Mesenchymal stem cell (in vitro differentiated cells and primary cell): ENCODE measurements around the gene AP1B1.

ENCODE experiments used
- DNase-seq: peaks from one replicate; pipeline ENCODE4 v3.0.0-alpha.2; 2013
- H2AFZ ChIP-seq: one replicate; pipeline ENCODE4 v1.6.1; 2013; ENCODE audit warnings: low read depth, mild to moderate bottlenecking, control low read depth, inconsistent platforms, low read length, moderate library complexity
- H2AK5ac ChIP-seq: 2 replicates; pipeline ENCODE4 v1.6.1; 2013; ENCODE audit warnings: low read length, moderate library complexity, mild to moderate bottlenecking, inconsistent platforms; ENCODE audit not compliant: severe bottlenecking
- H2BK120ac ChIP-seq: one replicate; pipeline ENCODE4 v1.6.1; 2013; ENCODE audit warnings: low read depth, mild to moderate bottlenecking, inconsistent platforms, low read length, moderate library complexity
- H2BK12ac ChIP-seq, 2 experiments: one replicate each; pipeline ENCODE4 v1.6.1; 2013; ENCODE audit warnings: inconsistent platforms in 2 of 2, low read length in 2 of 2, mild to moderate bottlenecking in 2 of 2, moderate library complexity in 2 of 2, control low read depth in 1 of 2
- H2BK15ac ChIP-seq: one replicate; pipeline ENCODE4 v1.6.1; 2013; ENCODE audit warnings: mild to moderate bottlenecking, low read depth, inconsistent platforms; ENCODE audit not compliant: poor library complexity, severe bottlenecking
- H2BK5ac ChIP-seq: 2 replicates; pipeline ENCODE4 v1.6.1; 2013; ENCODE audit warnings: low read depth, mild to moderate bottlenecking, low read length, control low read depth, inconsistent platforms; ENCODE audit not compliant: poor library complexity, severe bottlenecking
- H3K14ac ChIP-seq, 2 experiments: one replicate each; pipeline ENCODE4 v1.6.1; 2013; ENCODE audit warnings: inconsistent platforms in 2 of 2, low read length in 2 of 2, control low read depth in 1 of 2, mild to moderate bottlenecking in 1 of 2, moderate library complexity in 1 of 2
- H3K18ac ChIP-seq, 2 experiments: one replicate each; pipeline ENCODE4 v1.6.1; 2013; ENCODE audit warnings: inconsistent platforms in 2 of 2, low read length in 2 of 2, control low read depth in 1 of 2, low read depth in 1 of 2, mild to moderate bottlenecking in 1 of 2
- H3K23ac ChIP-seq, 2 experiments: one replicate each; pipeline ENCODE4 v1.6.1; 2013; ENCODE audit warnings: inconsistent platforms in 2 of 2, low read length in 2 of 2, mild to moderate bottlenecking in 2 of 2, moderate library complexity in 2 of 2, control low read depth in 1 of 2
- H3K27ac ChIP-seq: 2 replicates; pipeline ENCODE4 v1.5.1; 2013; ENCODE audit warnings: mild to moderate bottlenecking, moderate library complexity, low read length, control low read depth, inconsistent platforms; ENCODE audit not compliant: poor library complexity, severe bottlenecking
- H3K27me3 ChIP-seq, 2 experiments: 2 replicates each; pipeline versions ENCODE4 v1.6.1 to v1.7.0; 2013; ENCODE audit warnings: low read length in 2 of 2, mild to moderate bottlenecking in 2 of 2, moderate library complexity in 2 of 2, control low read depth in 1 of 2, inconsistent platforms in 1 of 2; ENCODE audit not compliant: control insufficient read depth in 1 of 2, insufficient read depth in 1 of 2
- H3K36me3 ChIP-seq, 2 experiments: 2 replicates each; pipeline versions ENCODE4 v1.6.1 to v1.7.0; 2013; ENCODE audit warnings: low read length in 2 of 2, control low read depth in 1 of 2, inconsistent platforms in 1 of 2, low read depth in 1 of 2, mild to moderate bottlenecking in 1 of 2; ENCODE audit not compliant: insufficient read depth in 2 of 2, control insufficient read depth in 1 of 2
- H3K4ac ChIP-seq, 2 experiments: one replicate each; pipeline ENCODE4 v1.6.1; 2013; ENCODE audit warnings: inconsistent platforms in 2 of 2, low read length in 2 of 2, mild to moderate bottlenecking in 2 of 2, moderate library complexity in 2 of 2, control low read depth in 1 of 2, low read depth in 1 of 2
- H3K4me1 ChIP-seq: 2 replicates; pipeline ENCODE4 v1.6.1; 2013; ENCODE audit warnings: low read depth, low read length, control low read depth; ENCODE audit not compliant: control insufficient read depth, insufficient read depth
- H3K4me2 ChIP-seq: 2 replicates; pipeline ENCODE4 v1.6.1; 2013; ENCODE audit warnings: low read length, mild to moderate bottlenecking, inconsistent platforms; ENCODE audit not compliant: poor library complexity, severe bottlenecking
- H3K4me3 ChIP-seq, 2 experiments: 2 replicates each; pipeline versions ENCODE4 v1.5.1 to v1.7.0; 2013; ENCODE audit warnings: low read length in 2 of 2, mild to moderate bottlenecking in 2 of 2, control low read depth in 1 of 2, low read depth in 1 of 2; ENCODE audit not compliant: insufficient read depth in 1 of 2
- H3K79me1 ChIP-seq: replicated peaks from 2 replicates; pipeline ENCODE4 v1.6.1; 2013; ENCODE audit warnings: mild to moderate bottlenecking, control low read depth, low read length, inconsistent platforms; ENCODE audit not compliant: poor library complexity, severe bottlenecking
- H3K9ac ChIP-seq: 2 replicates; pipeline ENCODE4 v1.7.0; 2013; ENCODE audit warnings: mild to moderate bottlenecking, low read length, moderate library complexity
- H3K9me3 ChIP-seq: 2 replicates; pipeline ENCODE4 v1.7.0; 2013; ENCODE audit warnings: mild to moderate bottlenecking, low read length; ENCODE audit not compliant: control insufficient read depth
- H4K8ac ChIP-seq: one replicate; pipeline ENCODE4 v1.6.1; 2013; ENCODE audit warnings: inconsistent platforms, mild to moderate bottlenecking, low read length, moderate library complexity
- H4K91ac ChIP-seq: one replicate; pipeline ENCODE4 v1.6.1; 2013; ENCODE audit warnings: mild to moderate bottlenecking, low read length, inconsistent platforms
- WGBS: methylation state at CpG from one replicate; pipeline ENCODE4 v1.1.7; 2013; ENCODE audit warnings: mixed read lengths; 5-methylcytosine and 5-hydroxymethylcytosine counted together

Gene AP1B1

GRCh38 chr22:29314537-29315285 lies 73.7 kb downstream of the AP1B1 start:
- H2AFZ ChIP-seq, result no peak overlapping the region
- peaks cover 31 to 45% of the 10 kb centered on the region in 2 experiments for H3K27me3 ChIP-seq
- H4K91ac ChIP-seq, result peak overlapping the region; percentile 43
- H3K4me2 ChIP-seq, result peak overlapping the region; percentile 89
- H2BK120ac ChIP-seq, result no peak overlapping the region
- H3K18ac ChIP-seq, result no peak overlapping the region
- H2BK12ac ChIP-seq, result no peak overlapping the region
- H3K9me3 ChIP-seq, result no peaks in the 10 kb centered on the region
- no peak overlapping the region for H4K8ac ChIP-seq
- 26% methylated on average over 32 of the region's 69 CpGs for WGBS
- H3K23ac ChIP-seq, result no peak overlapping the region
- H2BK5ac ChIP-seq, result no peak overlapping the region
- DNase-seq, result peak; percentile 12
- no peak overlapping the region for H2AK5ac ChIP-seq
- H3K14ac ChIP-seq, result no peak overlapping the region
- no peak overlapping the region for H3K27ac ChIP-seq
- peaks cover 18% of the 10 kb centered on the region for H3K79me1 ChIP-seq
- H3K4ac ChIP-seq, result no peak overlapping the region
- H3K4me1 ChIP-seq, result peaks cover 36% of the 10 kb centered on the region
- peak overlapping the region in 1 of 2 experiments; percentile 47 for H3K4me3 ChIP-seq
- no peak overlapping the region for H3K9ac ChIP-seq
- H3K36me3 ChIP-seq, result peaks cover 4 to 33% of the 10 kb centered on the region in 2 experiments
- H2BK15ac ChIP-seq, result no peak overlapping the region

GRCh38 chr22:29313576-29314466 lies 74.5 kb downstream of the AP1B1 start:
- Histone ChIP-seq H2BK15ac (no peak overlapping the region), H3K27ac (no peak overlapping the region), H2AFZ (no peak overlapping the region), H3K23ac (no peak overlapping the region), H3K9me3 (no peaks in the 10 kb centered on the region), H2AK5ac (no peak overlapping the region), H4K91ac (no peak overlapping the region), H3K4me3 (no peak overlapping the region), H2BK120ac (no peak overlapping the region), H2BK12ac (no peak overlapping the region), H3K4me1 (peaks cover 45% of the 10 kb centered on the region), H3K4me2 (no peak overlapping the region), H4K8ac (no peak overlapping the region), H3K79me1 (peaks cover 21% of the 10 kb centered on the region), H3K36me3 (peaks cover 4 to 39% of the 10 kb centered on the region in 2 experiments), H2BK5ac (no peak overlapping the region), H3K27me3 (peaks cover 31 to 45% of the 10 kb centered on the region in 2 experiments), H3K14ac (no peak overlapping the region), H3K4ac (no peak overlapping the region), H3K18ac (no peak overlapping the region), H3K9ac (no peak overlapping the region)
- DNase-seq, result no peak
- 83% methylated on average over 51 of the region's 51 CpGs for WGBS

- Histone ChIP-seq H4K8ac (peak overlapping the region; percentile 7), H2BK120ac (no peak overlapping the region), H4K91ac (no peak overlapping the region), H3K23ac (no peak overlapping the region), H3K4me1 (peaks cover 51% of the 10 kb centered on the region), H2AK5ac (no peak overlapping the region), H3K9ac (no peak overlapping the region), H3K14ac (no peak overlapping the region), H3K4ac (no peak overlapping the region), H2BK5ac (no peak overlapping the region), H3K27ac (no peak overlapping the region), H3K27me3 (peaks cover 31 to 45% of the 10 kb centered on the region in 2 experiments), H2BK15ac (no peak overlapping the region), H2BK12ac (no peak overlapping the region), H3K36me3 (peaks cover 4 to 41% of the 10 kb centered on the region in 2 experiments), H3K79me1 (peaks cover 21% of the 10 kb centered on the region), H3K9me3 (no peaks in the 10 kb centered on the region), H3K18ac (no peak overlapping the region), H2AFZ (no peak overlapping the region), H3K4me2 (no peak overlapping the region), H3K4me3 (no peak overlapping the region)
- DNase-seq, result peak; percentile 10
- 56% methylated on average over 44 of the region's 44 CpGs for WGBS
These were observed 75.2 kb downstream of the AP1B1 start for GRCh38 chr22:29313126-29313575.
